Left renal pelvis (tissue), 4 donors: Measurements from ENCODE around the gene TEX2. TPM values are rescaled to one million over a fixed set of nuclear protein-coding genes. Genes with fewer than 3 reads are reported as not detected.
"Not testable (repeated sequence)": the region's sequence is repeated elsewhere in the genome, so short reads cannot be mapped to it uniquely, and the experiment has no call there.

Experiments used
- DNase-seq, 4 donors: peaks; one replicate each; pipeline ENCODE4 v3.0.0-alpha.2; 2013; ENCODE audit warnings: low read depth in 4 of 4, low spot score in 3 of 4
- polyA plus RNA-seq, 4 donors: library from polyadenylated mRNA; unstranded; fragments of 120-200 nt; gene quantifications; one replicate each; pipeline ENCODE4 v1.2.1, GENCODE V29; 2013; ENCODE audit not compliant: insufficient read length in 4 of 4

Gene TEX2
- polyA plus RNA-seq, 4 donors, result 24.8 to 37.5 (median 27.8) TPM

DNA sequence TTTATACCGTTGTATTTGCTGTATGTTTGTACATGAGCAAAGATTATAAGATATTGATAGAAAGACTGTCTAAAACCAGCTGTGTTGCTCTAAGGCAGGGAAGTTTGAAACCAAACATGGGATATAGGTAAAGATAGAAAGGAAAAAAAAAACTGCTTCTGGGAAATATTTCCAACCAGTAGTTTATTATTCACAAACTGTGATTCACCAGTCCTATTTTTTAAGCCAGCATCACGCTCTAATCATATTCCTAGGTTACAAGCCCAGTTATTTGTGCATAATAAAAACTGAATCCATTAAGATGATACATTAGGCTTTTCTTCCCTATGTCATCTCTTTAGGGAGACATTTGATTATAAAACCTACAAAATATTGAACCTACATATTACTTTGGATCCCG, 137.1 kb downstream of the TEX2 start:
- no peak for DNase-seq

DNA sequence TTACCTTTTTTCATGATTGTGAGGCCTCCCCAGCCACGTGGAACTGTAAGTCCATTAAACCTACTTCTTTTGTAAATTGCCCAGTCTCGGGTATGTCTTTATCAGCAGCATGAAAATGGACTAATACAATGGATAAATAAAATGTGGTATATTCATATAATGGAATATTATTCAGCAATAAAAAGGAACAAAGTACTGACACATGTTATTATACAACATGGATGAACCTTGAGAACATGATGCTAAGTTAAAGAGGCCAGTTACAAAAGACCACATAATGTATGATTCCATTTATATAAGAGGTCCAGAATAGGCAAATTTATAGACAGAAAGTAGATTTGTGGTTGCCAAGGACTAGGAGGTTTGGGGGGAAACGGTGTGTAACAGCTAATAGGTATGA, 138.5 kb downstream of the TEX2 start:
- no peak for DNase-seq

DNA sequence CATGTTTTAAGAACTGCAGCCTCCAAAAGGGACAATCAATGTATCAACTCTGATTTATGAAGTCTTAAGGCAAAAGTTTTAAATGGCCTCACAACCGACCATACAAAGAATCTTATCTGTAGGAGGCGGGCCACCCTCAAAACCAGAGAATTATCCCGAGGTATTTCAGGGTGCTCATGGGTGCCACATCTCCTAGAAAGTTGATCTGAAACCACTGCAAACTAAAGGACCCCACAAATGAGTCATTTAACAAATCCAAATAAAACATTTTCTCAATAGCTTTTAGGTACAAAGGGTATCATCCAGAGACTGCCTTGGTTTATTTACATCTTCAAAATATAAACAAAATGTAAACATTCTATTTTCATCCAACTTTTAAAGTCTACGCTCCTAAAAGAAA, 139.9 kb downstream of the TEX2 start:
- no peak for DNase-seq

DNA sequence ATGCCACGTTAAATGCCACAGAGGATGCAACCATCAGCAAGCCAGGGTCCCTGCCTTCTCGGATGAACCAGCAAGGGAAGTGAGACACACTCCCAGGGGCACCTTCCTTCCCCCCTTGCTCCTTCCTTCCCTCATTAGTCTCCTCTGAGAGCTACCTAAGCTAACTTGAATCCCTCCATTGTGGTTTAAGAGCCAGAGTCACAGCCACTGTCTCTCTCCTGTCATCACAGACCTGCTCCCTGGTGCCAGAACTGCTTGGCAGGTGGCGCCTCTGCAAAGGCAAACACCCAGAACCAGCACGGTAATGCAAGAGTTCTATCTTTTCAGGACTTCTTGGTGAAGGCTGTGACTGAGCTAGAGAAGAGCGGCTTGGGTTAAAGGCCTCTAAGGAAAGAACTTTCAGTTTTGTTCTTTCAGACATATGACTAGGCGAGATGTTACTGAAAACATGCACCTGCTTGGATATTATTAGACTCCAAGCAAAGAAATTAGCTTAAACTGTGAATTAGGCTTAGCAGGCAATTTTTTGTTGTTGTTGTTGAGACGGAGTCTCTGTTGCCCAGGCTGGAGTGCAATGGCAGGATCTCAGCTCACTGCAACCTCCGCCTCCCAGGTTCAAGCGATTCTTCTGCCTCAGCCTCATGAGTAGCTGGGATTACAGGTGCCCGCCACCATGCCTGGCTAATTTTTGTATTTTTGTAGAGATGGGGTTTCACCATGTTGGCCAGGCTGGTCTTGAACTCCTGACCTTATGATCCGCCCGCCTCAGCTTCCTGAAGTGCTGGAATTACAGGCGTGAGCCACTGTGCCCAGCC, 141.9 kb downstream of the TEX2 start:
- DNase-seq, result not testable (repeated sequence)

DNA sequence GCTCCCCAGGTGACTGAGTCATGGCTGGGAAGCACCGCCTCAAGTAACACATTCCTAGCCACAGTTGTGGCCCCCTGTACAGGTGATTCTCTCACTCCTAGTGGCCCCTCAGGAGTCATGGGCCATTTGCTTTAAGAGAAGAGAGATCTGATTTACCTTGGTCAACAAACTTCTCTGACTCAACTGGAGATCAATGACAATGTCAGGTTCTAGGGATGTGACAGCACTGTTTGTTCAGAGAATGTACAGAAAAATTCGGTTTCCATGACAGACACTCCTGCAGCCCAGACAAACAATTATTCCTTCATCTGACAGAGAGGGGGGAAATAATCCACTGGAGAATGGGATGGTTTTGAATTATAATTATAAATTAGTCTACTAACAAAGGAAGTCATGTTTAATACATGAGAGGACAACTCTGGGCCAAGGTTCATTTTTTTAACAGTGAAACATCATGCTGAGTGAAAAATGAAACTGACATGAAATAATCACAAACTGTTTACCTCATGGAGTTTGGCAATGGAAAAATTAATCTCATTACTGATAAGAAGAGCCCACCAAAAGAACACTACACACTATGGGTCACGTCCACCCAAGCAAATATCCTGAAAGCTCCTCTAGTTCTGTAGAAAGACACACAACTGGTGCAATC, 142.8 kb downstream of the TEX2 start:
- no peak for DNase-seq

DNA sequence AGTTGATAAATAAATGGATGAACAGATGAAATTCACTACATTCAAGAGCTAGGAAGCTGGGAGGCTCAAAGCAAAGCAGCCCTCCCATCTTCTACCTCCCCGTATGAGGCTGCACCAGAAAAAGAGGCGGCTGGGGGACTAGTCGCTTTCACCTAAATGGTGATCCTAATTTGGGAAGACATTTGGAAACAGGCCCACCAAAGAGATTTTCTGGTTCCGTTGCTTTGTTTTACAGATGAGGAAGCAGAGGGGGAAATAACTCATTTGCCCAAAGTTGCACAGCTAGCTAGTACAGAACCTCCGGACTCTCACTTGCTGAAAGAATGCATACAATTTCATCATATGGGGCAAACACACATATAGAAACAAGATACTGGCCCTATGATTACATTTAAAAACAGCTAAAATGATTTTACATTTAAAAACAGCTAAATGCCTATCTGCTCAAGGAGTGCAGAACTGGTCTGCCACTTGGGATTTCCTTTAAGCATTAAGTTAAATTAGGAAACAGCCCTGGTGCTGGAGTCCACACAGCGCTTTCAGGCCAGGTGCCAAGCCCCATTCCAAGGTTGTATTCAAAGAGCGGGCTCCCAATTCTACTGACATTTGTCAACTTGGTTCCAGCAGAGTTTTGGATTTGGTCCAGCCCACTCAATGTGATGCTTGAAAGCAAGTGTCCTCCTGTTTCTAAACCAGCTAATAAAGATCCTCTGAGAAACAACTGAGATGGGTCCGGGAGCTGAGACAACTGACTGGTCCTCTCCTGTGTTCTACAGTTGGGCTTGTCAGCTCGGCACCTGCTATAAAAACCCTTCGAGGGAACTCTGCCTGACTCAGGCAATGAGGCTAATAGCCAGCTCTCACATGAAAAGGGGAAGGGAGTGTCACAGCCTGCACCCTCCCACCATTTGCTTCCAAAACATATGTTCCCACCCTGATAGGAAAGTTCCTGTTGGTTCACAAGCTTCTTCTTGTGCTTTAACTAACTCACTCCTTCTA, 144.8 kb downstream of the TEX2 start:
- no peak for DNase-seq

DNA sequence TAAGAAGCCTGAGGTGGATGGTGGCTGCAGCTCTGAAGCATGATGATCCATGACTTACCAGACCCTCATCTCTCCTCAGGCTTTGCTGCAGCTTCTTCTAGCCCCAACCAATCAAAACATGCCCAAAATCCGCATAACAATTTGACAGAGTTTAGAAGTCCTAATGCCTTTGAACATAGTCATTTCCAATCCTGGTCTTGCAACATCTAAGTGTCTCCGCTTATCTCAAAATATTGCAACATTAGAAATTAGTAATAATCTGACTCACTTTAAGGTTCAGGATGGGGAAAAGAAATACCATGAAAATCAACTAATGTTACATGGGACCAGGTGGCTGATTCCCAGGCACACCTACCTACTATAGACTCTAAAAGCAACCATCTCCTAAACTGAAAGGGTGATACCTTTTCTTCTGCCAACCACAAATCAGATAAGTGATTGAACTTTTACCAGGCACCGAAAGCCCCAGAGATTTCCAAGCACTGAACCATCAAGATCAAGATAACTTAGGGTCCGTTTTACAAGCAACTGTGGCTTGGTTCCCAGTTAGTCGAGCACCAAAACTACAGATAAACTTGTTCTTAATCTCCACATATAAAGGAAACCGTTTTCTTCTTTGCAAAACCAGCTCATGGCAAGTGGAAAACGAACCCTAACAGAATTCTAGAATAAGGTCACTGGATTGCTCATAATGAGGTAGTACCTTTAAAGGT, 147.1 kb downstream of the TEX2 start:
- no peak for DNase-seq

DNA sequence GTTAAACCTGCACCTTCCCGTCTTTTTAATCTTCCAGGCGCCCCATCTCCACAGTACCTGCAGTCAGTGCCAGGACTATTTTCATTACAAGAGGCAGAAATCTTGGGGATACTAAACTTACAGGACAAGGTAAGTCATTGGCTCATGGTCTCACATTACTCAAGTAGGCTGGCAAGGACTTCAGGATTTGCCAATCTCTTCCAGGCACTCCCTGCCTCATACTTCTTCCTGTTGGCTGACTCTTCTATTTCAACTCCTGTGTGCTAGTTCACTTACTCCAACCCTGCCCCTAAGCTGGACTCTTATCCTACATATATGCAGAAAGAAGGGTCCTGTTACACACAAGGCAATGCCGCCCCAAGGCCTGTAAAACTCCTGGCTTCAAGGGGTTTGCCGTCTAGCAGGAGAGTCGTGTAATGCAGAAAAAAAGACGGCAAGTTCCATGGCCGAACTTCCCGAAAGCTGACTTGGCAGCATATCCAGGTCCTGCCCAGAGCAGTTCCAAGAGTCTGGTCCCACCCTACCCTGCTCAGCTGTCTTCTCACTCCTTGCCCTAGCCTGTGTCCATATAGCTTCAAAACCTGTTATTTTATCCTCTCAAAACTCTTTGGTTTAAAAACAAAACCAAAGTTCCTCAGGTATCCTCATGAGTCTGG, 147.9 kb downstream of the TEX2 start:
- DNase-seq, result no peak

DNA sequence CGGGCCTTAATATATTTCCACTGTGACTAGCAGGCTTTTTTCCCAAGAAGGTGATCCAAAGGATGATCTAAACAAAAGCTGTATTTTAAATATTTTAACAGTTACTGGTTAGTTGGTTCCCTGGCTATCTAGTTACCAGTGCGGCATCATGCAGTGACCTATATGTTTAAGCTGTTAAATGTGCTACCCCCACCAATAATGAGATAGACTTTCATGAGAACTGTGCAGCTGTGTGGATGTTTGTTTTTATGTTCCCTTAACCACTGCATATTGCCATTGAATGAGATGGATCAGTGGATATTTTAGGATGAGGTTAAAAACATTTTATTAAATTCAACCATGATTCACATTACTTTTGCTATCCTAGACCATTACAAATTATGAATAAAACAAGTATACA, 150.1 kb downstream of the TEX2 start:
- DNase-seq, result no peak

DNA sequence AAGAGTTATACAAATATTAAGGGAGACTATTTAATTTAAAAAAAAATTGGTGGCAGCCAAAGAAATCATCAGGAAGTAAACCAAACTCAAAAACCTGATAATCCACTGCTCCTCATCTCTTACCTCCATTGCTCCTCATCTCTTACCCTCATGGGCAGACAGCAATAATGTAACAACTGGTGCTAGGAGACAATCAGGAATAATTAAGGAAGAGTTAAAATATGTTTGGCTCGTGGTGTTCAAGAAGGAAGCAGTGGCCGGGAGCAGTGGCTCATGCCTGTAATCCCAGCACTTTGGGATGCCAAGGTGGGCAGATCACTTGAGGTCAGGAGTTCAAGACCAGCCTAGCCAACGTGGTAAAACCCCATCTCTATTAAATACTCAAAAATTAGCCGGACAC, 151.2 kb downstream of the TEX2 start:
- no peak for DNase-seq

DNA sequence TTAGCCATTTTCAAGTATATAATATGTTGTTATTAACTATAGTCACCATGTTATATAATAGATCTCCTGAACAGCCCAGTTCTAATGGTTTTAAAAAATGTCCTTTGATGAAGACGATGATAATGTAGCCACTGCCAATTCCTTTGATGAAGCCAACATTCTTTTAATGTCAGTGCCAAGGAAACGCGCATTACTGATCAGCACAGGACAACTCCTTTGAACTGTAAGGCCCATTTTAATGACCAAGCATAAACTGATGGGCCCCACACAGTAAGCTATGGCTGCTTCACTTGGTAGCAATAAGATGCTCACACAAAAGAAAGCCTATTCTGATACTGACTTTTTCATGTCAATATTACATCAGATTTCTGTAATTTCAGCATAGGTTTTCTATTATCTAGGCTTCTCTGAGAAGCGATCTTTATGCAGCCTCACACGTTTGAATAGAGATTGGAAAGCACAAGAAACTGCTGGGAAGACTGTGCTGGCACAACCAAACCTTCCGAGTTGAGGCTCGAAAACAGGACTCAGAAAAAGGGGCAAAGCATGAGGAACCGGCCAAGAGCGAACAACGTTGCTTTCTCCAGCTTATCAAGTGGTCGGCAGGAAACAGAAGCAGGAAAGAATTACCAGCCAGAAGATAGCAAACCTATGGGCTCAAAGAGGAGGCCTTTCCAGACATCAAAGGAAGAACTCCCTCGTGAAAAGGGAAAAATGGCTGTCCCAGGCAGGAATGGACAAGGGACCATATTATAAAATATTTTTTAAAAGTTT, 152.5 kb downstream of the TEX2 start:
- no peak for DNase-seq

DNA sequence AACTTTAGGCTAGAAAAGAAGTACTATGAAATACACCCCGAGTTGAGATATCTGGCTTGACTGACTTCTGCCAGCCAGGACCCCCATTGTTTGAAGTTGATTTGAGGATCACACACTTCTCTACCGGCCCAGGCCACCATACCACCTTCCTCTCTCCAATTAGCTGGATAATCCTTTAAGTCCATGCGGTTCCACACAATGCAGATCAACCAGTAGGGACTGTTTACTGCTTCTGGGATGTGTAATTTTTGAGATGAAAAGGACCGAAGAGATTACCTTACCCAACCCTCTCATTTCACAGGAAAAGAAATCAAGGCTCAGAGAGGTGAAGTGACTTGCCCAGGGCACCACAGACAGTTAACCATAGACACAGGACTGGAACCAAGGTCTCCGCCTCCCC, 153.7 kb downstream of the TEX2 start:
- DNase-seq, result no peak

DNA sequence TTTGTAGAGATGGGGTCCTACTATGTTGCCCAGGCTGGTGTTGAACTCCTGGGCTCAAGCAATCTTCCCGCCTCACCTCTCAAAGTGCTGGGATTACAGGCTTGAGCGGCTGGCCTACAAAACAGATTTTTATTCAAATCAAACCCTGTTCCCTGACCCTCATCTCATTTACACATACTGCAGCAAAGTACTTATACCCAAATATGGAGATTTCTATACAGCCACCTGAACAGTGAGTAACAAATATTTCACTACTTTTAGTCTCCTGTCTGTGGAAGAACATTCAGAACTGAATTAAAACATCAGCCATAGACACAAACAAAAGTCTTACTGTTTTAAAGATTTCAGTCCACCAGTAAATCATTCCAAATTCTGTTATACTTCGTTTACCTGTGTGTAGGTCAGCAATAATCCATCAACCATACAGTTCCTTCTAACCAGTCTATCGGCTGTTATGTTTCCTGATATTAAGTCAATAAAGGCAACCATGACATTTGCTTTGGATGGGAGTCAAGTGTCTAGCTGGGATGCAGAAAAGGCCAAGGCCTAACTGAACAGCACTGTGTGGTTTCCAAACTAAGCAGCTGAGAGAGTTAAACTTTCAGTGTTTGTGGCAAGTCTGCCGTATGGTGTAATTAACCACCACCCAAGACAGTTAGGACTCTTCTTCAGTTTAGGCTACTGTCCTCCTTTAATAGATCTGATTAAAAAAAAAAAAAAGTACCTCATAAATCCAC, 155.4 kb downstream of the TEX2 start:
- DNase-seq, result no peak

DNA sequence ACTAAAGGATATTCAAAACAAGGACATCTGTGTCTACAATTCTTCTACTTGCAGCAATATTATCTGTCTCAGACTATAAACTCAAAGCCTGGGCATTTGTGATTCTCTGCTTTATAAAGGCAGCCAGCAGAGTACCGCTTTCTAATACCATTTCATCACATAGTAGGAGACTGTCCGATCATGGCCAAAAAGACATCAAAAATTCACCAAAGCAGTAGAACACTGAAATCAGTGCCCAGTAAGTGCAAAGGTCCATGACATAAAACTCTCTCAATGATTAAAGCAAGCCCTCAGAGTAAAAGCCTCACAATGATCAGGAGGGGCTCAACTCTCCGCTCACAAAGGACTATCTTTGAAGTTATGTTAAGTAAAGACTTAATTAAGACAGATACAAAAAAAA, 156.1 kb downstream of the TEX2 start:
- DNase-seq, result no peak

DNA sequence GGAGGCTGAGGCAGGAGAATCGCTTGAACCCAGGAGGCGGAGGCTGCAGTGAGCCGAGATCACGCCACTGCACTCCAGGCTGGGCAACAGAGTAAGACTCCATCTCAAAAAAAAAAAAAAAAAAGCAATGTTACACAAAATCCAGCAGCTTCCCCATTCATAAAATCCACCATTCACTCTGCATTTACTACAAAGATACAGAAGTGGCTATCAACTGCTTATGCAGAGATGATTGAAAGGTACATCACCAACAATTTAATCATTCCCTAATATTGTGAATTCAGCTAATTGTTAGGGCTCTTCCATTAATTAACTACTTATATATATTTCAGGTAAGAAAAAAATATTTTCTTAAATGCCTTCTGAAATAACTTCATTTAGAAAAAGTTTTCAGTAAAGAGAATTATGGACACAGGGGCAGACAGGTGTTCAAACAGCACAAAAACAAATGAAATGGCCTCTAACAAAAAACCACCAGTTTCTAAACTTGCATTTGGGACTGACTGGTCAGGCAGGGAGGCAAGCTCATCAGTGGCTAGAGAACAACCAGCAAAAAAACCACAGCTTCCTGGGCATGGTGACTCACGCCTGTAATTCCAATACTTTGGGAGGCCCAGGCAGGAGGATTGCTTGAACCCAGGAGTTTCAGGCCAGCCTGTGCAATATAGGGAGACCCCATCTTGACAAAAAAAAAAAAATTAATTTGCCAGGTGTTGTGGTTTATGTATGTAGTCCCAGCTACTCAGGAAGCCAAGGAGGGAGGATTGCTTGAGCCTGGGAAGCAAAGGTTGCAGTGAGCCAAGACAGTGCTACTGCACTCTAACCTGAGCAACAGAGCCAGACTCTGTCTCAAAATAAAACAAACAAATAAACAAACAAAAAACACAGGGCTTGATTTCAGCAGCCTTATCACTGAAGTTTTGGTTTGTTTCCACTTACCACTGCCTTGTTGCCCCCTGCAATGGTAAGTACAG, 159.4 kb downstream of the TEX2 start:
- no peak for DNase-seq

DNA sequence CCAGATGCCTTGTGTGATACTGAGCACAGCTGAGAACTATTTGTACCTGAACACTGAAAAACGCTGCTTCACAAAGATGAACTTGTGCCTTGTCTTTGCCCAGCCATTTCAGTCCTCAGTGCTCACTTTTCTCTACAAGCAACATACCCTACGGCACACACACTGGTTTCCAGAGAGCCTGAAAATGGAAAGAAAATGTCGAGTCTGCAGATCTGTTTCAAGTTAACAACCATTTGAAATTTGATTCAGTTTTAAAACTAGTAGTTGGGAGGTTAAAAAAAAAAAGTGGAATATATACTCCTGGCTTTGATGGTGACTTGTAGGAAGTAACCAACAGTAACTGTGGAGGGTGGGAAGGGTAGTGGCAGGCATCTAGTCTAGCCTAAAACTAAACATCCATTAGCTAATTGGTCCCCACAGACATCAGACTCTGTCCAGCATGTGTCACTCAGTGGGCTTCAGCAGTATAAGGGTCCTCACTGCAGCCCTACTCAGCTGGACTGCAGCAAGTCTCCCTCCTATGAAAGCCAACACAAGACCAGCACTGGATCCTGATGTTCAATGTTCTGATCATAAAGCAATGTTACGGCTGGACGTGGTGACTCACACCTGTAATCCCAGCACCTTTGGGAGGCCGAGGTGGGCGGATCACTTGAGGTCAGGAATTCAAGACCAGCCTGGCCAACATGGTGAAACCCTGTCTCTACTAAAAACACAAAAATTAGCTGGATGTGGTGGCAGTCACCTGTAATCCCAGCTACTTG, 160.3 kb downstream of the TEX2 start:
- no peak for DNase-seq

DNA sequence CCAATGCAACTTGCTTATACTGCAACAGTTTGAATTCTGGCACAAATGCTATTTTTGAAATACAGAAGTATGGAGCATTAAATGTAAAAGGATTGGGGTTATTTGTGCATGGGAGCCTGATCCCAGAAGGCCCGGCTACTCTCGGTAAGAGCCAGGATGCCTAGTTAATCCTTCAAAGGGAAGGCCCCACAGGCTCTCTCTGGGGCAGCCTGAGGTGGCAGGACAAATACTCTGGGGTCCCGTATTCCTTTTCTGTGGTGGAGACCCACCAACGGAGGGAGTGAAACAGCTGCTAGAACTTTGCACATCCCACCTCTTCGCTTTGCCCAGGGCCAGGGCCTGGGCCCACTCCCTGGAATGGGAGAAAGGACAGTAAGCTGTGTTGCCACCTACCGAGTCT, 163.5 kb downstream of the TEX2 start:
- no peak for DNase-seq
